NT2/D1 (cell line): ENCODE measurements around the gene PRKG1.

Experiments used
- DNase-seq: peaks from one replicate; pipeline ENCODE4 v3.0.0-alpha.2; 2011; ENCODE audit warnings: low read depth, low spot score
- H3K27me3 ChIP-seq: 2 replicates; pipeline ENCODE4 v1.6.0; 2011; ENCODE audit warnings: mild to moderate bottlenecking; ENCODE audit not compliant: insufficient read length, insufficient read depth
- H3K36me3 ChIP-seq: 2 replicates; pipeline ENCODE4 v1.6.1; 2011; ENCODE audit warnings: mild to moderate bottlenecking, low read length, mixed read lengths; ENCODE audit not compliant: insufficient read depth, insufficient read length
- H3K4me1 ChIP-seq: 2 replicates; pipeline ENCODE4 v1.5.1; 2011; ENCODE audit not compliant: insufficient read depth, insufficient read length
- H3K4me3 ChIP-seq: 2 replicates; pipeline ENCODE4 v1.5.1; 2011; ENCODE audit warnings: low read depth; ENCODE audit not compliant: insufficient read length
- H3K9ac ChIP-seq: 2 replicates; pipeline ENCODE4 v1.6.0; 2011; ENCODE audit warnings: low read depth; ENCODE audit not compliant: insufficient read length
- H3K9me3 ChIP-seq: 2 replicates; pipeline ENCODE4 v1.5.1; 2011; ENCODE audit warnings: mild to moderate bottlenecking, low read length; ENCODE audit not compliant: insufficient read depth
- SUZ12 ChIP-seq: IDR thresholded peaks from 2 replicates; pipeline ENCODE4 v1.6.1; 2011; ENCODE audit not compliant: insufficient read length, insufficient read depth; ENCODE audit errors: extremely low read depth
- YY1 ChIP-seq: IDR thresholded peaks from 2 replicates; pipeline ENCODE4 v1.6.1; 2011; ENCODE audit not compliant: insufficient read length, insufficient read depth
- ZNF274 ChIP-seq: IDR thresholded peaks from 2 replicates; pipeline ENCODE4 v1.6.1; 2011; ENCODE audit warnings: mild to moderate bottlenecking, low read depth, low read length

The PRKG1 gene

GRCh38 chr10:51423121-51423452, 348.8 kb downstream of the PRKG1 start:
- Histone ChIP-seq H3K4me1 (no peaks in the 10 kb centered on the region), H3K9ac (no peak overlapping the region)

GRCh38 chr10:51425431-51425830, 351.1 kb downstream of the PRKG1 start:
- no peak for TF ChIP-seq SUZ12
- no peak for TF ChIP-seq ZNF274
- no peak for TF ChIP-seq YY1
- Histone ChIP-seq H3K27me3 (no peaks in the 10 kb centered on the region), H3K4me3 (no peak overlapping the region), H3K36me3 (no peaks in the 10 kb centered on the region), H3K4me1 (no peaks in the 10 kb centered on the region), H3K9ac (no peak overlapping the region), H3K9me3 (no peaks in the 10 kb centered on the region)
- DNase-seq = no peak

More at GRCh38 chr10:51423121-51423452, 348.8 kb downstream of the PRKG1 start:
- H3K4me3 ChIP-seq = no peak overlapping the region
- no peaks in the 10 kb centered on the region for H3K36me3 ChIP-seq
- no peak for TF ChIP-seq ZNF274
- TF ChIP-seq SUZ12 = no peak
- TF ChIP-seq YY1 = no peak
- H3K9me3 ChIP-seq = no peaks in the 10 kb centered on the region
- H3K27me3 ChIP-seq = no peaks in the 10 kb centered on the region
- no peak for DNase-seq

DNA sequence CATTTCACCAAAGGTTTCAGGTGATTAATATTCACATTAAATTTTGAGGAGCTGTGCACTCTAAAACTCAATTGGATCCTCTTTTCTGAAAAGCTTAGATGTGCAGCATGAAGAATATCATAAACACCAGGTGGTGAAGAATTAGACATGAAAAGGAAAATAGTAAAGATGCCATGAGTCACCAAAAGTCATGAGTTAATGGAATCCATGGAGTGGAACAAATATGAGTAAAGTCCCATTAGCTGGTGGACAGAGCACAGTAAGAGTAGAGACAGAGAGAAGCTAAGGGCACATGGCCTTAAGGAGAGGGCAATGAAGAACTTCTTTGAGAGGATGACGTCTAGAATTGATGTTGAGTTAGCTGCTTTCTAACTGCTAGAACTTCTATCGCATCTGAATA, 353.5 kb downstream of the PRKG1 start:
- Histone ChIP-seq H3K36me3 (no peaks in the 10 kb centered on the region), H3K4me3 (no peak overlapping the region), H3K9ac (no peak overlapping the region), H3K9me3 (no peaks in the 10 kb centered on the region), H3K27me3 (no peaks in the 10 kb centered on the region), H3K4me1 (no peaks in the 10 kb centered on the region)
- no peak for TF ChIP-seq SUZ12
- TF ChIP-seq ZNF274 = no peak
- no peak for TF ChIP-seq YY1
- no peak for DNase-seq

DNA sequence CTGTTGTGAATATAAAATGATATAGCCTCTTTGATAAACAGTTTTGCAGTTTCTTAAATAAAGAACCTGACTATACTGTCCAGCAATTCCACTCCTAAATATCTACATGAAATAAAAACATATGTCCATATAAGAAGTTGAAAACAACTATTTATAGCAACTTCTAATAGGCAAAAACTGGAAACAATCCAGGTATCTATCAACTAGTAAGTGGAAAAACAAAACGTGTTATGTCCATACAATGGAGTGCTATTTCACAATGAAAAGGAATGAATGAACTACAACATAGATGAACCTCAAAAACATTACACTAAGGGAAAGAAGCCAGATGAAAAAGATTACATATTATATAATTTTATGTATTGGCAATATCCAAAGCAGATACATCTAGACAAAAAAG, 356.2 kb downstream of the PRKG1 start:
- TF ChIP-seq ZNF274 (no peak), YY1 (no peak), SUZ12 (no peak)
- H3K9me3 ChIP-seq = no peaks in the 10 kb centered on the region
- H3K36me3 ChIP-seq = no peaks in the 10 kb centered on the region

GRCh38 chr10:51433949-51434475, 359.7 kb downstream of the PRKG1 start:
- H3K4me1 ChIP-seq = no peaks in the 10 kb centered on the region
- no peaks in the 10 kb centered on the region for H3K27me3 ChIP-seq
- H3K4me3 ChIP-seq = no peak overlapping the region
- H3K9ac ChIP-seq = no peak overlapping the region
- no peak for DNase-seq
- no peaks in the 10 kb centered on the region for H3K36me3 ChIP-seq
- no peak for TF ChIP-seq ZNF274
- TF ChIP-seq SUZ12 = no peak
- TF ChIP-seq YY1 = no peak
- no peaks in the 10 kb centered on the region for H3K9me3 ChIP-seq

More for the DNA sequence above, 356.2 kb downstream of the PRKG1 start:
- Histone ChIP-seq H3K4me1 (no peaks in the 10 kb centered on the region), H3K9ac (no peak overlapping the region), H3K4me3 (no peak overlapping the region), H3K27me3 (no peaks in the 10 kb centered on the region)
- no peak for DNase-seq

GRCh38 chr10:51436805-51437204, 362.5 kb downstream of the PRKG1 start:
- no peak for TF ChIP-seq SUZ12
- TF ChIP-seq ZNF274 = no peak
- TF ChIP-seq YY1 = no peak
- Histone ChIP-seq H3K27me3 (no peaks in the 10 kb centered on the region), H3K9ac (no peak overlapping the region), H3K36me3 (no peaks in the 10 kb centered on the region), H3K4me1 (no peaks in the 10 kb centered on the region), H3K9me3 (no peaks in the 10 kb centered on the region), H3K4me3 (no peak overlapping the region)
- no peak for DNase-seq

DNA sequence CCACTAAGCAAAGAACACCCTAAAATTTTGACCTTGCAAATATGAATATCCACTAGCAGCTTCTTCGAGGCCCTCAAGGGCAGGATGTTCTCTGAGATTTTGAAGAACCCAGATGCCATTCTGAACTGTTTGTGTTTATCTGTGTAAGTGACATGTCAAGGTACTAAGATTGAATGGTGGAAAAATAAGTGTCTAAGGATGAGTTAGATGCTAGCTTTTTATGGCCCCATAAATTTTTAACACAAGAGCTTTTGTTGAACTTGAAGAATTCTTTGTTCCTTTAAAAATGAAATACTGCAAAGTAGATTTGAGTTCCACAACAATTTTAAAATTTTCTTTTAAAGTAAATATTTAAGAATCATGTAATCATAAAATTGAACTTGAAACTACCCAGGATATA, 365.4 kb downstream of the PRKG1 start:
- Histone ChIP-seq H3K4me3 (no peak overlapping the region), H3K27me3 (no peaks in the 10 kb centered on the region), H3K9ac (no peak overlapping the region), H3K9me3 (no peaks in the 10 kb centered on the region), H3K4me1 (no peaks in the 10 kb centered on the region), H3K36me3 (no peaks in the 10 kb centered on the region)
- DNase-seq = no peak
- TF ChIP-seq SUZ12 (no peak), YY1 (no peak), ZNF274 (no peak)

- no peak for TF ChIP-seq SUZ12
- no peak for TF ChIP-seq ZNF274
- no peak for TF ChIP-seq YY1
- no peak overlapping the region for H3K9ac ChIP-seq
- H3K4me1 ChIP-seq = no peaks in the 10 kb centered on the region
- no peaks in the 10 kb centered on the region for H3K36me3 ChIP-seq
- H3K27me3 ChIP-seq = no peaks in the 10 kb centered on the region
- no peak overlapping the region for H3K4me3 ChIP-seq
- no peak for DNase-seq
- no peaks in the 10 kb centered on the region for H3K9me3 ChIP-seq
Measured at GRCh38 chr10:51445588-51445987, 371.3 kb downstream of the PRKG1 start.
